ENCODE results near the gene PARD3B.

DNA sequence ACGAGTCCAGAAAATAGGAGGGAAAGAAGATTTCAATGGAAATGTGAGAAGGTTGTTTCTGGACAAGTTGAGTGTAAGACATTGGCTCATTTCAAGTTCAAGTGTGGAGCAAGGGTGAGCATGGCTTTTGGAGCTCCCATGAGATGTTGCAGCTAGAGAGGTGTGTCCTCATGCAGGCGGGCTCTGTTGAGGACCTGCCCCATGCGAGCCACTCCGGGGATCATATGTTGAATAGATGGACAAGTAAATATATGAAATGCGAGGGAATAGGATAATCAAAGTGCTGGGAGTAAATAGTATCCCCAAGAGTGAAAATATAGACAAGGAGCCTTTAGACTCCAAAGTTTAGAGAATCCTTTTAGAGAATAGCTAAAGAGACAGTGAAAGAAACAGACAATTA is 936.6 kb downstream of the PARD3B start:
- no peak for TF ChIP-seq BRCA1 (IDR thresholded peaks at IDR 0.05; ENCODE audit: low read depth, low read length)
- no peak for TF ChIP-seq CHD2 (IDR thresholded peaks at IDR 0.05; ENCODE audit: low read length)
- TF ChIP-seq TBP (IDR thresholded peaks at IDR 0.05; ENCODE audit: low read depth, low read length) = no peak
- TF ChIP-seq, protein P1, sequence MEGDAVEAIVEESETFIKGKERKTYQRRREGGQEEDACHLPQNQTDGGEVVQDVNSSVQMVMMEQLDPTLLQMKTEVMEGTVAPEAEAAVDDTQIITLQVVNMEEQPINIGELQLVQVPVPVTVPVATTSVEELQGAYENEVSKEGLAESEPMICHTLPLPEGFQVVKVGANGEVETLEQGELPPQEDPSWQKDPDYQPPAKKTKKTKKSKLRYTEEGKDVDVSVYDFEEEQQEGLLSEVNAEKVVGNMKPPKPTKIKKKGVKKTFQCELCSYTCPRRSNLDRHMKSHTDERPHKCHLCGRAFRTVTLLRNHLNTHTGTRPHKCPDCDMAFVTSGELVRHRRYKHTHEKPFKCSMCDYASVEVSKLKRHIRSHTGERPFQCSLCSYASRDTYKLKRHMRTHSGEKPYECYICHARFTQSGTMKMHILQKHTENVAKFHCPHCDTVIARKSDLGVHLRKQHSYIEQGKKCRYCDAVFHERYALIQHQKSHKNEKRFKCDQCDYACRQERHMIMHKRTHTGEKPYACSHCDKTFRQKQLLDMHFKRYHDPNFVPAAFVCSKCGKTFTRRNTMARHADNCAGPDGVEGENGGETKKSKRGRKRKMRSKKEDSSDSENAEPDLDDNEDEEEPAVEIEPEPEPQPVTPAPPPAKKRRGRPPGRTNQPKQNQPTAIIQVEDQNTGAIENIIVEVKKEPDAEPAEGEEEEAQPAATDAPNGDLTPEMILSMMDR (IDR thresholded peaks at IDR 0.05; ENCODE audit: control extremely low read depth in 1 of 3, insufficient read depth in 1 of 3, low read depth in 1 of 3, low read length in 3 of 3) = no peak
- no peak for TF ChIP-seq EGR1 (IDR thresholded peaks at IDR 0.05; ENCODE audit: borderline replicate concordance, low read depth, low read length)
- no peak for TF ChIP-seq SP2 (IDR thresholded peaks at IDR 0.05; ENCODE audit: low read length)
- TF ChIP-seq SIN3A (conservative IDR thresholded peaks at IDR 0.05 in 1 of 2, IDR thresholded peaks at IDR 0.05 in 1 of 2; ENCODE audit: low read depth in 1 of 2, low read length in 2 of 2) = no peak
- no peak for TF ChIP-seq POLR2AphosphoS5 (IDR thresholded peaks at IDR 0.05; ENCODE audit: low read depth, low read length)
- no peak for TF ChIP-seq JUN (IDR thresholded peaks at IDR 0.05; ENCODE audit: low read depth, low read length)
- TF ChIP-seq, protein P2, sequence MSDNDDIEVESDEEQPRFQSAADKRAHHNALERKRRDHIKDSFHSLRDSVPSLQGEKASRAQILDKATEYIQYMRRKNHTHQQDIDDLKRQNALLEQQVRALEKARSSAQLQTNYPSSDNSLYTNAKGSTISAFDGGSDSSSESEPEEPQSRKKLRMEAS (IDR thresholded peaks at IDR 0.05) = no peak; the same call in 1 of the 2 replicates

All from H1 (cell line).